Measurements from ENCODE around the gene TP73. TPM values are rescaled to one million over a fixed set of nuclear protein-coding genes. Genes with fewer than 3 reads are reported as not detected.

Gene TP73
- total RNA-seq, 2 donors from 2014 or later: 0.31 TPM; not detected in 1

GRCh38 chr1:3763351-3764125 is 111.2 kb downstream of the TP73 start:
- H3K9me3 ChIP-seq (ENCODE audit: control insufficient read depth, low read length, poor library complexity, severe bottlenecking): peaks cover 2% of the 10 kb centered on the region
- no peak overlapping the region for H3K27ac Mint-ChIP-seq
- no peak for ATAC-seq
- H3K36me3 Mint-ChIP-seq (ENCODE audit: low read depth): no peaks in the 10 kb centered on the region
- H3K4me3 Mint-ChIP-seq: no peak overlapping the region
- DNase-seq: no peak
- H3K4me1 Mint-ChIP-seq: no peaks in the 10 kb centered on the region
- peaks cover 43% of the 10 kb centered on the region for H3K27me3 Mint-ChIP-seq

- no peaks in the 10 kb centered on the region for H3K36me3 Mint-ChIP-seq (ENCODE audit: low read depth)
- peaks cover 4% of the 10 kb centered on the region for H3K4me1 Mint-ChIP-seq
- H3K4me3 Mint-ChIP-seq: no peak overlapping the region
- peaks cover 21% of the 10 kb centered on the region for H3K27me3 Mint-ChIP-seq
- no peak overlapping the region for H3K27ac Mint-ChIP-seq
- no peak for DNase-seq
- no peak for ATAC-seq
- H3K9me3 ChIP-seq (ENCODE audit: control insufficient read depth, low read length, poor library complexity, severe bottlenecking): no peaks in the 10 kb centered on the region
Observed at GRCh38 chr1:3767328-3767925, 115.1 kb downstream of the TP73 start.

GRCh38 chr1:3768811-3769390 is 116.6 kb downstream of the TP73 start:
- Mint-ChIP-seq H3K4me3 (no peak overlapping the region), H3K27me3 (peaks cover 21% of the 10 kb centered on the region)

GRCh38 chr1:3770047-3770765 is 117.9 kb downstream of the TP73 start:
- Mint-ChIP-seq H3K27ac (no peak overlapping the region), H3K27me3 (peaks cover 13% of the 10 kb centered on the region), H3K4me1 (peaks cover 4% of the 10 kb centered on the region), H3K4me3 (peak overlapping the region; percentile 81), H3K36me3 (ENCODE audit: low read depth) (no peaks in the 10 kb centered on the region)
- ATAC-seq: no peak
- no peak for DNase-seq
- no peaks in the 10 kb centered on the region for H3K9me3 ChIP-seq (ENCODE audit: control insufficient read depth, low read length, poor library complexity, severe bottlenecking)

More at GRCh38 chr1:3768811-3769390, 116.6 kb downstream of the TP73 start:
- Mint-ChIP-seq H3K4me1 (peaks cover 4% of the 10 kb centered on the region), H3K27ac (no peak overlapping the region), H3K36me3 (ENCODE audit: low read depth) (no peaks in the 10 kb centered on the region)
- DNase-seq (no peak), ATAC-seq (no peak)
- H3K9me3 ChIP-seq (ENCODE audit: control insufficient read depth, low read length, poor library complexity, severe bottlenecking): no peaks in the 10 kb centered on the region

- H3K27ac Mint-ChIP-seq: no peak overlapping the region
- ATAC-seq (no peak), DNase-seq (no peak)
- no peaks in the 10 kb centered on the region for H3K9me3 ChIP-seq (ENCODE audit: control insufficient read depth, low read length, poor library complexity, severe bottlenecking)
- H3K36me3 Mint-ChIP-seq (ENCODE audit: low read depth): no peaks in the 10 kb centered on the region
- H3K4me1 Mint-ChIP-seq: peaks cover 7% of the 10 kb centered on the region
- H3K4me3 Mint-ChIP-seq: peak overlapping the region; percentile 81
- peaks cover 1% of the 10 kb centered on the region for H3K27me3 Mint-ChIP-seq
Observed at GRCh38 chr1:3771108-3772026, 119.1 kb downstream of the TP73 start.

GRCh38 chr1:3772027-3772714 is 119.9 kb downstream of the TP73 start:
- H3K36me3 Mint-ChIP-seq (ENCODE audit: low read depth): no peaks in the 10 kb centered on the region
- H3K9me3 ChIP-seq (ENCODE audit: control insufficient read depth, low read length, poor library complexity, severe bottlenecking): no peaks in the 10 kb centered on the region
- H3K4me3 Mint-ChIP-seq: peak overlapping the region; percentile 81
- no peaks in the 10 kb centered on the region for H3K27me3 Mint-ChIP-seq
- H3K27ac Mint-ChIP-seq: no peak overlapping the region
- H3K4me1 Mint-ChIP-seq: peaks cover 9% of the 10 kb centered on the region
- DNase-seq: peak; percentile 66 to 88 (median 80)
- peak; percentile 83 for ATAC-seq

GRCh38 chr1:3772715-3773571 is 120.6 kb downstream of the TP73 start, which contains the start of gene SMIM1:
TSS of gene SMIM1 (plus strand) at chr1:3772749. CDS start at chr1:3775374, 2,625 bp downstream.
- no peaks in the 10 kb centered on the region for H3K9me3 ChIP-seq (ENCODE audit: control insufficient read depth, low read length, poor library complexity, severe bottlenecking)
- peak within 1 kb of the TSS; percentile 81 for H3K4me3 Mint-ChIP-seq
- no peak within 1 kb of the TSS for H3K27ac Mint-ChIP-seq
- peaks cover 9% of the 10 kb centered on the region for H3K4me1 Mint-ChIP-seq
- no peaks in the 10 kb centered on the region for H3K36me3 Mint-ChIP-seq (ENCODE audit: low read depth)
- no peaks in the 10 kb centered on the region for H3K27me3 Mint-ChIP-seq
- ATAC-seq (no peak), DNase-seq (no peak)

- no peaks in the 10 kb centered on the region for H3K27me3 Mint-ChIP-seq
- DNase-seq: no peak
- ATAC-seq: no peak
- H3K4me3 Mint-ChIP-seq: peak overlapping the region; percentile 81
- no peaks in the 10 kb centered on the region for H3K9me3 ChIP-seq (ENCODE audit: control insufficient read depth, low read length, poor library complexity, severe bottlenecking)
- peaks cover 9% of the 10 kb centered on the region for H3K4me1 Mint-ChIP-seq
- H3K36me3 Mint-ChIP-seq (ENCODE audit: low read depth): no peaks in the 10 kb centered on the region
- no peak overlapping the region for H3K27ac Mint-ChIP-seq
Observed at GRCh38 chr1:3773572-3774275, 121.4 kb downstream of the TP73 start.

- no peak overlapping the region for H3K27ac Mint-ChIP-seq
- no peaks in the 10 kb centered on the region for H3K27me3 Mint-ChIP-seq
- no peaks in the 10 kb centered on the region for H3K36me3 Mint-ChIP-seq (ENCODE audit: low read depth)
- no peaks in the 10 kb centered on the region for H3K9me3 ChIP-seq (ENCODE audit: control insufficient read depth, low read length, poor library complexity, severe bottlenecking)
- DNase-seq (no peak), ATAC-seq (no peak)
- H3K4me1 Mint-ChIP-seq: peaks cover 9% of the 10 kb centered on the region
- no peak overlapping the region for H3K4me3 Mint-ChIP-seq
Observed at GRCh38 chr1:3774276-3774945, 122.1 kb downstream of the TP73 start.

- ATAC-seq: no peak
- H3K36me3 Mint-ChIP-seq (ENCODE audit: low read depth): peaks cover under 1% of the 10 kb centered on the region
- H3K4me1 Mint-ChIP-seq: peaks cover 9% of the 10 kb centered on the region
- H3K9me3 ChIP-seq (ENCODE audit: control insufficient read depth, low read length, poor library complexity, severe bottlenecking): no peaks in the 10 kb centered on the region
- no peak overlapping the region for H3K27ac Mint-ChIP-seq
- H3K4me3 Mint-ChIP-seq: no peak overlapping the region
- no peaks in the 10 kb centered on the region for H3K27me3 Mint-ChIP-seq
- DNase-seq: no peak
Observed at GRCh38 chr1:3774946-3775489, 122.7 kb downstream of the TP73 start.
